ENCODE measurements around the gene MECP2.

Gene MECP2

GRCh38 chrX:154027986-154028385 lies 69.5 kb downstream of the MECP2 start:
- no peak for TF ChIP-seq CTCF (IDR thresholded peaks at IDR 0.05; ENCODE audit: low read depth, low read length)

GRCh38 chrX:154027022-154027402 lies 70.5 kb downstream of the MECP2 start:
- DNase-seq (ENCODE audit: extremely low read depth, low read depth), result no peak
- TF ChIP-seq CTCF (IDR thresholded peaks at IDR 0.05; ENCODE audit: low read depth, low read length), result no peak

More at GRCh38 chrX:154027986-154028385, 69.5 kb downstream of the MECP2 start:
- no peak for DNase-seq (ENCODE audit: extremely low read depth, low read depth)

- DNase-seq (ENCODE audit: extremely low read depth, low read depth), result no peak
- no peak for TF ChIP-seq CTCF (IDR thresholded peaks at IDR 0.05; ENCODE audit: low read depth, low read length)
These were observed 71.1 kb downstream of the MECP2 start for GRCh38 chrX:154026136-154027021.

GRCh38 chrX:154025230-154025629 lies 72.3 kb downstream of the MECP2 start:
- TF ChIP-seq CTCF (IDR thresholded peaks at IDR 0.05; ENCODE audit: low read depth, low read length), result no peak
- DNase-seq (ENCODE audit: extremely low read depth, low read depth), result no peak

- no peak for TF ChIP-seq CTCF (IDR thresholded peaks at IDR 0.05; ENCODE audit: low read depth, low read length)
- DNase-seq (ENCODE audit: extremely low read depth, low read depth), result no peak
These were observed 73.2 kb downstream of the MECP2 start for GRCh38 chrX:154024271-154024670.

- DNase-seq (ENCODE audit: extremely low read depth, low read depth), result no peak
- TF ChIP-seq CTCF (IDR thresholded peaks at IDR 0.05; ENCODE audit: low read depth, low read length), result no peak
These were observed 74.1 kb downstream of the MECP2 start for GRCh38 chrX:154023276-154024000.

DNA sequence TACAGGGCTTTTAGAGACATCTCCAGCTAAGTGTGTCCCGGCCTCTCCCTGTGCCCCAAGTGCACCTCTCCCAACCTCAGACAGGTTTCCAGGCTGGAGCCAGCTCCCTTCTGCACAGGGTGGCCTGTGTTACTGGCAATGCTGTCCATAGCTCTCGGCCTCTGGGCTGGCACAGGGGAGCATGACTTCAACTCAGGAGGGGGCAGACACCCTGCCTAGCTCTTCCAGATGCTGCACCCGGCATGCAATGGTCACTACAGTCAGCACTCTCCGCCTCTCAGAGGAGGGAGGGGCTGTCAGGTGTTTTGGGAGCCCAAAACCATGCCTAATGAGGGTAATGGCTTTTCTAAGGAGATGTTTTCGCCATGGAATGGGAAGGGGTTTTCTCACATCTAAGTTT lies 75.4 kb downstream of the MECP2 start:
- DNase-seq (ENCODE audit: extremely low read depth, low read depth), result no peak
- TF ChIP-seq CTCF (IDR thresholded peaks at IDR 0.05; ENCODE audit: low read depth, low read length), result no peak
